GM12892 (cell line): ENCODE results near the gene TNNT2.

ENCODE experiments used
- DNase-seq: peaks from one replicate; pipeline ENCODE4 v3.0.0; 2011; ENCODE audit not compliant: insufficient read length
- FAIRE-seq: peaks from 2 replicates; lab custom pipeline; 2011; peaks lifted over from hg19 to GRCh38; lab: Jason Lieb, UNC
- POLR2A ChIP-seq: IDR thresholded peaks from 2 replicates; pipeline ENCODE4 v1.6.1; 2011; ENCODE audit warnings: low read depth, low read length, control low read depth
- POLR2AphosphoS5 ChIP-seq: IDR thresholded peaks from 2 replicates; pipeline ENCODE4 v1.6.1; 2011; ENCODE audit warnings: low read depth, low read length, control low read depth
- TAF1 ChIP-seq: IDR thresholded peaks from 2 replicates; pipeline ENCODE4 v1.6.1; 2011; ENCODE audit warnings: low read depth, mild to moderate bottlenecking, control low read depth, low read length, borderline replicate concordance

TNNT2 gene

GRCh38 chr1:201389051-201389450, 11.6 kb upstream of the TNNT2 start:
- DNase-seq (no peak), FAIRE-seq (no peak)
- no peak for TF ChIP-seq POLR2A
- TF ChIP-seq TAF1: no peak
- no peak for TF ChIP-seq POLR2AphosphoS5

GRCh38 chr1:201386208-201386607, 8.7 kb upstream of the TNNT2 start:
- DNase-seq (no peak), FAIRE-seq (no peak)
- TF ChIP-seq POLR2AphosphoS5 (no peak), POLR2A (no peak), TAF1 (no peak)

- FAIRE-seq: peak; percentile 94
- TF ChIP-seq TAF1 (no peak), POLR2AphosphoS5 (no peak), POLR2A (no peak)
- DNase-seq: peak; percentile 71
These were observed 7.9 kb upstream of the TNNT2 start for GRCh38 chr1:201385299-201385891.

DNA sequence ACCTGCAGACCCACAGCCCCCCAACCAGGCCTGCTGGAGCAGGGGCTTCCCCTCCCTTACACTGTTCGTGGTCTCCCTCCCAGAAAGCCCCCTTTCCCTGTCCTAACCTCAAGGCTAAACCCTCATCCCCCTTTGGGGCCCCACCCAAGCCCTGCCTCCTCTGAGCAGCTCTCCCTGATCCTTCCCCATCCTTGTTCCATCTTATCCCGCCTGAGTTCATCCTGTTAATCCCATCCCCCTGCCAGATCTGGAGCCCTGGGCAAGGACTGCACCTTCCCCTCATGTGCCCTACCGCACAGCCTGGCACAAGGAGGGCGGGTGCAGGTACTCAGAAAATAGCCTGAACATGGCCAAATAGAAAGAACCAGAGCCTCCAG, 6.9 kb upstream of the TNNT2 start:
- DNase-seq (no peak), FAIRE-seq (no peak)
- TF ChIP-seq POLR2A (no peak), TAF1 (no peak), POLR2AphosphoS5 (no peak)

- FAIRE-seq: no peak
- TF ChIP-seq POLR2A (no peak), POLR2AphosphoS5 (no peak), TAF1 (no peak)
- no peak for DNase-seq
These were observed 6.3 kb upstream of the TNNT2 start for GRCh38 chr1:201383647-201384405.

GRCh38 chr1:201381130-201381529, 3.6 kb upstream of the TNNT2 start:
- FAIRE-seq: no peak
- DNase-seq: no peak

DNA sequence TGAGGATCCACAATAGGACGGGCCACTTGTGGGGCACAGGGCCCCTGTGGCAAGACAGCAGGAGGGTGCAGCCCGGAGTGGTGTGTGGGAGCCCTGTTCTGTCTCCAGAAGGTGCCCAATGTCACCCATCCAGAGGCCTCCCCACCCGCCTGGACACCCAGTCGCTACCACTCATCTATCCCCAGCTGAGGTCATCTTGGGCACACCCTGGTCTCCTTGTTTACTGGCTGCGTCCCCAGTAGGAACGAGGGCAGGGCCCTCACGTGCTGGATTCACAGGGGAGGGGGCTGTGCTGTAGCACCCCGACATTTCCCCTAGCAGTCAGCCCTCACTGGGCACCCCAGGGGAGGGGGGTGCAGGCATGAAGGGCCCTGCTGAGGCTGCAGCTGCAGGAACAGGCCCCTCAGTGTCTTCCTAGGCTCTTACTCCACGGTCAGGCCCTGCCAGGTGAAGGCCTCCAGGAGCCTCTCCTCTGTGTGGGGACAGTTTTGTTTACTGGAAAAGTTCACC, 2.3 kb upstream of the TNNT2 start:
- no peak for FAIRE-seq
- TF ChIP-seq POLR2AphosphoS5 (no peak), POLR2A (no peak), TAF1 (no peak)

More at GRCh38 chr1:201381130-201381529, 3.6 kb upstream of the TNNT2 start:
- TF ChIP-seq POLR2AphosphoS5 (no peak), POLR2A (no peak), TAF1 (no peak)

GRCh38 chr1:201378804-201379203, 1.3 kb upstream of the TNNT2 start:
- FAIRE-seq (no peak), DNase-seq (no peak)
- no peak for TF ChIP-seq POLR2A
- TF ChIP-seq POLR2AphosphoS5: no peak
- TF ChIP-seq TAF1: no peak

More for the DNA sequence above, 2.3 kb upstream of the TNNT2 start:
- no peak for DNase-seq

DNA sequence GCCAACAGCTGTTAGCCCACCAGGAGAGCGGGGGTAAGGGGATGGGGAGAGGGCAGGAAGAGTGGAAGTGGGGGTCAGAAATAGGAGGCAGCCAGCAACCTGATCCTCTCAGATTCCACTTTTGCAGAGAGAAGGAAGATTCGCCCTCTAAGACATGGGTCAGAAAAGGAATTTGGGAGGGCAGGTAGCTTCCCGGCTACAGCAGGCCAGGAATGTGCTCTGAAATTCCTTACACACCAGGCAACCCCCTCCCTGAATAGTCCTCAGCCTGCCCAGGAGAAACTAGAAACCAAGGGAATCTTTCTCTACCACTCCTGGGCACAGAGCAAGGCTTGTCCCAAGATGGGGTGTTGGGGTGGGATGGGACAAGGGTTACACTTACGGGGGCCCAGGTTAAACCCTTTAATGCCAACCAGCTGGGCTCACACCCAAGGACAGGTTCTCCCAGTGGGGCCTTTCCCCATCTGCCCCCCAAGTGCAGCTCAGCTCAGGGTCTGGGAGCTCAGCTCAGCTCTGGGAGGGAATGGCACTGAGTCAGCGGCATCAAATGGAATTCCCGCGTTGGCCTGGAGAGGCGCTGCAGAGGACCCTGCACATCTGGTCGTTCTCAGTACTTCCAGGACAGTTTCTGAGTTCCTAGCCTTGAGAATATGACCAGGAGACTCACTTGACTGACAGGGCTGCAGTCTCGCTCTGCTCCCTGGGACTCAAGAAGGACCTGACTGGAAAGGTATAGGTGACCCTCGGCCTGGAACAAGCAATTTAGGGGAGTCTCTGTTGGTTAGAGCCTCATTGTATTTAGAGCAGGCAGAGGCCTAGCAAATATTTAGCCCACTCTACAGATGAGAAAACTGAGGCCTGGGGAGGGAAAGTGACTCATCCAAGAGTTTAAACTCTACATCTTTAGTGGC, 761 bp downstream of the TNNT2 start:
- FAIRE-seq (peak; percentile 77), DNase-seq (peak; percentile 70)
- no peak for TF ChIP-seq POLR2AphosphoS5
- TF ChIP-seq POLR2A: no peak
- TF ChIP-seq TAF1: no peak

DNA sequence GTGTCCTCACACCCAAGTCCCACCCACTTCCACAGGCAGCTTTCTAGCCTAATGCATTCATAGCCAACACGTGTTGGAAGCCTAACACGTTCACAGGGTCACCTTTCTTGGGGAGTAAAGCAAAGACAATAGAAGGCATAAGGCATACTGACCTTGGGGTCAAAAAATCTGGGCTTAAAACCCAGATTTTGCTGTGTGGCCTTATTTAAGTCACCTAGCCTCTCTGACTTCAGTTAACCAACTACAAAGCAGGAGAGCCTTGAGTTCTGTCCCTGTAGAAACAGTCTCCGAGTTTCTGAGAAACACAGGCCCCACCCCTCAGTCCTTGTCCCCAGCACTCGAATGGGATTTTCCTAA, 1.4 kb downstream of the TNNT2 start:
- TF ChIP-seq POLR2AphosphoS5 (no peak), TAF1 (no peak), POLR2A (no peak)
- DNase-seq (no peak), FAIRE-seq (no peak)

GRCh38 chr1:201375169-201375568, 2.3 kb downstream of the TNNT2 start:
- no peak for FAIRE-seq
- TF ChIP-seq TAF1 (no peak), POLR2A (no peak), POLR2AphosphoS5 (no peak)
- no peak for DNase-seq

DNA sequence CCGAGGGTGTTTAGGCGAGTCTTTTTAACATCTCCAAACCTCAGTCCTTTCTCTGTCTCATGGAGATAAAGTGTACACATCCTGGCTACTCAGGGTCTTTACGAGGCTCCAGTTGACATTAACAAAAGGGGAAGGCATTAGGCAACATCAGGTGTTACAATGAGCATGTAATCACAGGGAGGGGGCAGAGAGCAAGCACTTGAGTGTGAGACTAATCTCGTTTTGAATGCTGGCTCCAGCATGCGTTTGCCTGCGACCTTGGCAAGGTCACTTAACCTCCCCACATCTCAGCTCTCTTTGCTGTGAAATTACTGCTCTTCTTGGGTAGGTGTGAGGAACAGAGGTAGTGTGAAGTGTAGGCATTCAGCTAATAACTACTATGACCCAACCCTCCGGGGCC, 3.1 kb downstream of the TNNT2 start:
- no peak for FAIRE-seq
- TF ChIP-seq POLR2A (no peak), POLR2AphosphoS5 (no peak), TAF1 (no peak)
- DNase-seq: no peak
